Osteocyte (in vitro differentiated cells): Measurements from ENCODE around the gene GPR83. TPM values are rescaled to one million over a fixed set of nuclear protein-coding genes. Genes with fewer than 3 reads are reported as not detected.

Experiments
- DNase-seq: peaks from one replicate; pipeline ENCODE4 v3.0.0; 2021; ENCODE audit warnings: mixed read lengths; ENCODE audit not compliant: unreplicated experiment; ENCODE audit errors: extremely low spot score
- H3K27ac Mint-ChIP-seq: one replicate; pipeline ENCODE4 v1.8.0; 2021; ENCODE audit warnings: mild to moderate bottlenecking, mixed read lengths; ENCODE audit not compliant: unreplicated experiment
- H3K27me3 Mint-ChIP-seq: one replicate; pipeline ENCODE4 v1.8.0; 2021; ENCODE audit warnings: mixed read lengths; ENCODE audit not compliant: unreplicated experiment
- H3K36me3 Mint-ChIP-seq: one replicate; pipeline ENCODE4 v1.8.0; 2021; ENCODE audit warnings: mixed read lengths; ENCODE audit not compliant: unreplicated experiment
- H3K4me1 Mint-ChIP-seq: one replicate; pipeline ENCODE4 v1.8.0; 2021; ENCODE audit warnings: mixed read lengths; ENCODE audit not compliant: unreplicated experiment
- H3K4me3 Mint-ChIP-seq: one replicate; pipeline ENCODE4 v1.8.0; 2021; ENCODE audit warnings: mild to moderate bottlenecking, moderate library complexity, mixed read lengths; ENCODE audit not compliant: unreplicated experiment
- H3K9me3 Mint-ChIP-seq: one replicate; pipeline ENCODE4 v1.8.0; 2021; ENCODE audit warnings: mixed read lengths; ENCODE audit not compliant: unreplicated experiment
- CTCF ChIP-seq: fragments of 200-600 bp; sonication (generic); IDR thresholded peaks from 2 replicates; pipeline ENCODE4 v1.5.0; 2021; ENCODE audit warnings: antibody characterized with exemption, mild to moderate bottlenecking, moderate library complexity
- long read RNA-seq: library from polyadenylated mRNA; unstranded; transcript quantifications from one replicate; pipeline ENCODE4 v2.0.0, GENCODE V29; 2021
- total RNA-seq: library from RNA; stranded (reverse); gene quantifications from 2 replicates; pipeline ENCODE4 v1.2.1, GENCODE V29; 2021

Gene GPR83
- not detected in 2 replicates for total RNA-seq
- long read RNA-seq = 0 reads

GRCh38 chr11:94400839-94401772 lies at the start of gene GPR83:
GPR83 (minus strand) TSS chr11:94401419; CDS start chr11:94401247, 172 bp downstream.
- Mint-ChIP-seq H3K27me3 (peaks cover 36% of the 10 kb centered on the region), H3K4me1 (peaks cover 7% of the 10 kb centered on the region), H3K27ac (no peak within 1 kb of the TSS), H3K36me3 (no peaks in the 10 kb centered on the region), H3K4me3 (peak within 1 kb of the TSS; percentile 70), H3K9me3 (no peaks in the 10 kb centered on the region)
- peak; percentile 5 for TF ChIP-seq CTCF
- DNase-seq = no peak

GRCh38 chr11:94450048-94450447 lies 48.8 kb upstream of the GPR83 start:
- Mint-ChIP-seq H3K4me1 (no peaks in the 10 kb centered on the region), H3K36me3 (peaks cover 21% of the 10 kb centered on the region), H3K4me3 (no peak overlapping the region), H3K27me3 (no peaks in the 10 kb centered on the region), H3K9me3 (no peaks in the 10 kb centered on the region), H3K27ac (no peak overlapping the region)
- TF ChIP-seq CTCF = no peak
- DNase-seq = no peak

GRCh38 chr11:94449437-94449836 lies 48.2 kb upstream of the GPR83 start:
- TF ChIP-seq CTCF = no peak
- Mint-ChIP-seq H3K9me3 (no peaks in the 10 kb centered on the region), H3K4me3 (no peak overlapping the region), H3K27ac (no peak overlapping the region), H3K36me3 (peaks cover 19% of the 10 kb centered on the region), H3K27me3 (no peaks in the 10 kb centered on the region), H3K4me1 (no peaks in the 10 kb centered on the region)
- DNase-seq = no peak

GRCh38 chr11:94449029-94449428 lies 47.8 kb upstream of the GPR83 start:
- no peak overlapping the region for H3K27ac Mint-ChIP-seq
- DNase-seq = no peak
- no peaks in the 10 kb centered on the region for H3K27me3 Mint-ChIP-seq
- no peak for TF ChIP-seq CTCF
- H3K4me1 Mint-ChIP-seq = no peaks in the 10 kb centered on the region
- H3K4me3 Mint-ChIP-seq = no peak overlapping the region
- no peaks in the 10 kb centered on the region for H3K9me3 Mint-ChIP-seq
- peaks cover 21% of the 10 kb centered on the region for H3K36me3 Mint-ChIP-seq

- H3K4me1 Mint-ChIP-seq = no peaks in the 10 kb centered on the region
- H3K27ac Mint-ChIP-seq = no peak overlapping the region
- peaks cover 19% of the 10 kb centered on the region for H3K36me3 Mint-ChIP-seq
- H3K9me3 Mint-ChIP-seq = no peaks in the 10 kb centered on the region
- no peaks in the 10 kb centered on the region for H3K27me3 Mint-ChIP-seq
- no peak for DNase-seq
- no peak for TF ChIP-seq CTCF
- H3K4me3 Mint-ChIP-seq = no peak overlapping the region
These were observed 45.9 kb upstream of the GPR83 start for GRCh38 chr11:94447149-94447548.
